Smooth muscle cell (in vitro differentiated cells): ENCODE measurements around the gene CCDC3. TPM values are rescaled to one million over a fixed set of nuclear protein-coding genes. Genes with fewer than 3 reads are reported as not detected.

Experiments
- DNase-seq: peaks from one replicate; lab custom pipeline; 2025; ENCODE audit not compliant: unreplicated experiment; lab: John Stamatoyannopoulos, UW
- H2AFZ ChIP-seq: fragments of 200-600 bp; sonication (generic); 2 replicates; pipeline ENCODE4 v1.6.0; 2016; ENCODE audit warnings: antibody characterized with exemption, low read depth, mild to moderate bottlenecking
- H3F3A ChIP-seq: fragments of 200-600 bp; sonication (generic); 2 replicates; pipeline ENCODE4 v1.6.0; 2017; ENCODE audit warnings: antibody characterized with exemption, low read depth
- H3K27ac ChIP-seq: fragments of 200-600 bp; sonication (generic); 2 replicates; pipeline ENCODE4 v1.5.1; 2016; ENCODE audit warnings: low read depth, mild to moderate bottlenecking
- H3K27me3 ChIP-seq: fragments of 200-600 bp; sonication (generic); 2 replicates; pipeline ENCODE4 v1.6.1; 2016; ENCODE audit warnings: low read depth, mild to moderate bottlenecking
- H3K36me3 ChIP-seq: fragments of 200-600 bp; sonication (generic); 2 replicates; pipeline ENCODE4 v1.5.1; 2016; ENCODE audit warnings: low read depth
- H3K4me1 ChIP-seq: fragments of 200-600 bp; sonication (generic); 2 replicates; pipeline ENCODE4 v1.5.1; 2016; ENCODE audit warnings: low read depth
- H3K4me2 ChIP-seq: fragments of 200-600 bp; sonication (generic); 2 replicates; pipeline ENCODE4 v1.6.0; 2016; ENCODE audit warnings: mild to moderate bottlenecking
- H3K4me3 ChIP-seq: fragments of 200-600 bp; sonication (generic); 2 replicates; pipeline ENCODE4 v1.5.1; 2016; ENCODE audit warnings: mild to moderate bottlenecking
- H3K79me2 ChIP-seq: fragments of 200-600 bp; sonication (generic); 2 replicates; pipeline ENCODE4 v1.6.0; 2016; ENCODE audit warnings: low read depth, mild to moderate bottlenecking
- H3K9ac ChIP-seq: fragments of 200-600 bp; sonication (generic); 2 replicates; pipeline ENCODE4 v1.6.0; 2016; ENCODE audit warnings: low read depth
- H3K9me3 ChIP-seq: fragments of 200-600 bp; sonication (generic); replicated peaks from 2 replicates; pipeline ENCODE4 v1.5.1; 2016; ENCODE audit warnings: low read depth
- H4K20me1 ChIP-seq: fragments of 200-600 bp; sonication (generic); 2 replicates; pipeline ENCODE4 v1.6.0; 2016; ENCODE audit warnings: low read depth
- WGBS: methylation state at CpG from one replicate; pipeline ENCODE4 v1.1.7; 2016; ENCODE audit warnings: low lambda C conversion rate; 5-methylcytosine and 5-hydroxymethylcytosine counted together
- polyA plus RNA-seq: library from polyadenylated mRNA; unstranded; fragments of >200 nt; fragmentation: Nextera tagmentation; extraction: Ambion mirVana; gene quantifications from 2 replicates; pipeline ENCODE4 v1.2.1, GENCODE V29; 2016
- total RNA-seq: library from RNA; depleted of rRNA; stranded (reverse); fragments of >200 nt; gene quantifications from 2 replicates; pipeline ENCODE4 v1.2.3, GENCODE V29; 2014
- TF ChIP-seq, protein P1 (sequence below): fragments of 200-600 bp; sonication (generic); IDR thresholded peaks from 2 replicates; pipeline ENCODE4 v1.5.1; 2017; ENCODE audit warnings: borderline replicate concordance, mild to moderate bottlenecking, antibody characterized with exemption; ENCODE audit not compliant: insufficient read depth, poor library complexity, severe bottlenecking

CCDC3 gene
- total and polyA plus RNA-seq, 2 experiments from 2014 or later: 39.2 to 46.0 TPM

DNA sequence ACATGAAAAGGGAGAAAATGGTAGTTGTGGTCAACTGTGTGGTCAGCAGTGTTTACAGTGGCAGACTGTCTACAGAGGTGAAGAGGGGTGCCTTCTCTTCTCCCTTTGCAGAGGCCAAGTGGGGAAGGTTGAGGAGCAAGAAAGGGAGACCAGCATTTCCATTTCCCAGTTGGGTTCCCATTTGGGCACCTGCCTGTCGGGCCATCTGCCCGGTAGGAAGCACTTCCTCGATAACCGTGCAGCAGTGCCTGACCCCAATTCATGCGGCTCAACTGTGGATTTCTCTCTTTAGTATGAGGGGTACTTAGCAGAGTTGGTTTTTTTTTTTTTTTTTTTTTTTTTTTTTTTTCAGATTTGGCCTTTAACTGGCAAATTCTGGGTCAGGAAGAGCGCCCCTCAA is 127.0 kb downstream of the CCDC3 start:
- no peak for DNase-seq
- Histone ChIP-seq H3K36me3 (no peaks in the 10 kb centered on the region), H3K4me2 (no peak overlapping the region), H3K9me3 (no peaks in the 10 kb centered on the region), H3F3A (no peaks in the 10 kb centered on the region), H3K4me1 (no peaks in the 10 kb centered on the region), H3K9ac (no peak overlapping the region), H3K27me3 (no peaks in the 10 kb centered on the region), H3K79me2 (no peaks in the 10 kb centered on the region), H2AFZ (no peak overlapping the region), H3K27ac (no peak overlapping the region), H3K4me3 (no peak overlapping the region), H4K20me1 (no peaks in the 10 kb centered on the region)
- TF ChIP-seq, protein P1, sequence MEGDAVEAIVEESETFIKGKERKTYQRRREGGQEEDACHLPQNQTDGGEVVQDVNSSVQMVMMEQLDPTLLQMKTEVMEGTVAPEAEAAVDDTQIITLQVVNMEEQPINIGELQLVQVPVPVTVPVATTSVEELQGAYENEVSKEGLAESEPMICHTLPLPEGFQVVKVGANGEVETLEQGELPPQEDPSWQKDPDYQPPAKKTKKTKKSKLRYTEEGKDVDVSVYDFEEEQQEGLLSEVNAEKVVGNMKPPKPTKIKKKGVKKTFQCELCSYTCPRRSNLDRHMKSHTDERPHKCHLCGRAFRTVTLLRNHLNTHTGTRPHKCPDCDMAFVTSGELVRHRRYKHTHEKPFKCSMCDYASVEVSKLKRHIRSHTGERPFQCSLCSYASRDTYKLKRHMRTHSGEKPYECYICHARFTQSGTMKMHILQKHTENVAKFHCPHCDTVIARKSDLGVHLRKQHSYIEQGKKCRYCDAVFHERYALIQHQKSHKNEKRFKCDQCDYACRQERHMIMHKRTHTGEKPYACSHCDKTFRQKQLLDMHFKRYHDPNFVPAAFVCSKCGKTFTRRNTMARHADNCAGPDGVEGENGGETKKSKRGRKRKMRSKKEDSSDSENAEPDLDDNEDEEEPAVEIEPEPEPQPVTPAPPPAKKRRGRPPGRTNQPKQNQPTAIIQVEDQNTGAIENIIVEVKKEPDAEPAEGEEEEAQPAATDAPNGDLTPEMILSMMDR: no peak
- 99% methylated on average over 6 of the region's 6 CpGs for WGBS

DNA sequence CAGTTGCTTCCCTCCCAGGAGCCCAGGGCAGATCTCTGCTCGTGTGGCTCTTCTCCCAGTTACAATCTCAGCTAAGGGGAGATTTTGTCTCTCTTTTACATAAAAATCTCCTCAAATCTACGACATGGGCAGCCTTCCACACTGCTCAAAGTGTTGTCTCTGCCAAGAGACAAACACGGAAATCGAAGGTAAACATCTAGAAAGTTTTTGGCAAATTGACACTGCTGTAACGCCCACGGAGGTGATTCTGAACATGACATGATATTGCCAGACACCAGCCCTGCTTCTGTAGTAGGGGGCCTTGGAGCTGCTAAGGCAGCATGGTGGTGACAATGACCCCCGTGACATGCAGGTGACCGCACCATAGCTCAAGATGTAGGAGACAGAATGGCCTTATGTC is 128.3 kb downstream of the CCDC3 start:
- no peaks in the 10 kb centered on the region for H3K36me3 ChIP-seq
- no peak for DNase-seq

DNA sequence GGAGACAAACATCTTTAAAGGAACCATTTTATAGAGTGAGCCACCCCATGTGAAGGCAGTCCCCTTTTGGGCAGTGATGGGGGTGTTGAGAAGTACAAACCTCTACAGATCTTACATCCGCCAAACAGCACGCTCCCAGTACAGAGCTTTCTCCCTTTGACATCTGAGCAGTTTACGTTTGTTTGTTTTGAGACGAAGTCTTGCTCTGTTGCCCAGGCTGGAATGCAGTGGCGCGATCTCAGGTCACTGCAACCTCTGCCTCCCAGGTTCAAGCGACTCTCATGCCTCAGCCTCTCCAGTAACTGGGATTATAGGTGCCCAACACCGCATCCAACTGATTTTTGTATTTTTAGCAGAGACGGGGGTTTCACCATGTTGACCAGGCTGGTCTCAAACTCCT is 128.9 kb downstream of the CCDC3 start:
- Histone ChIP-seq H3K4me1 (no peaks in the 10 kb centered on the region), H3K27me3 (no peaks in the 10 kb centered on the region), H2AFZ (no peak overlapping the region), H4K20me1 (no peaks in the 10 kb centered on the region), H3K4me2 (no peak overlapping the region), H3K9ac (no peak overlapping the region), H3K4me3 (no peak overlapping the region), H3K79me2 (no peaks in the 10 kb centered on the region), H3K27ac (no peak overlapping the region), H3F3A (no peaks in the 10 kb centered on the region), H3K36me3 (no peaks in the 10 kb centered on the region), H3K9me3 (no peaks in the 10 kb centered on the region)
- TF ChIP-seq, protein P1: no peak
- DNase-seq: no peak
- WGBS: 94% methylated on average over 9 of the region's 9 CpGs

More for the DNA sequence above, 128.3 kb downstream of the CCDC3 start:
- TF ChIP-seq, protein P1: no peak
- Histone ChIP-seq H3F3A (no peaks in the 10 kb centered on the region), H3K4me3 (no peak overlapping the region), H2AFZ (no peak overlapping the region), H3K4me2 (no peak overlapping the region), H4K20me1 (no peaks in the 10 kb centered on the region), H3K79me2 (no peaks in the 10 kb centered on the region), H3K27ac (no peak overlapping the region), H3K4me1 (no peaks in the 10 kb centered on the region), H3K9ac (no peak overlapping the region), H3K27me3 (no peaks in the 10 kb centered on the region), H3K9me3 (no peaks in the 10 kb centered on the region)
- WGBS: 92% methylated on average over 8 of the region's 8 CpGs

DNA sequence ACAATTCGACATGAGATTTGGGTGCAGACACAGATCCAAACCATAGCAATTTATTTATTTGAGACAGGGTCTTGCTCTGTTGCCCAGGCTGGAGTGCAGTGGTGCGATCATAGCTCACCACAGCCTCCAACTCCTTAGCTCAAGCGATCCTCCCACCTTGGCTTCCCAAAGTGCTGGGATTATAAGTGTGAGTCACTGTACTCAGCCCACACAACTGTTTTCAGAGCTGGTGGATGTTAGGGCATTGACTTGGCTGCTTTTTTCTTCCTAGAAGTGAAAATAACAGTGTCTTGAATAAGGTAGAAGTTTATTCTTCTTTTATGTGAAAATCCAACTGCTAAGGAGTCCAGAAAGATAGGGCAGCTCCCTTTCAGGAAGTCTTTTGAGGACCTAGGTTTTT is 132.1 kb downstream of the CCDC3 start:
- no peaks in the 10 kb centered on the region for H3K4me1 ChIP-seq
- H3K9ac ChIP-seq: no peak overlapping the region
- TF ChIP-seq, protein P1: no peak
- no peaks in the 10 kb centered on the region for H3K79me2 ChIP-seq
- no peaks in the 10 kb centered on the region for H4K20me1 ChIP-seq
- no peak overlapping the region for H3K4me3 ChIP-seq
- no peak overlapping the region for H2AFZ ChIP-seq
- WGBS: 51% methylated on average over 3 of the region's 3 CpGs
- H3K4me2 ChIP-seq: no peak overlapping the region
- no peaks in the 10 kb centered on the region for H3K36me3 ChIP-seq
- H3K9me3 ChIP-seq: no peaks in the 10 kb centered on the region
- no peaks in the 10 kb centered on the region for H3F3A ChIP-seq
- DNase-seq: no peak
- no peaks in the 10 kb centered on the region for H3K27me3 ChIP-seq
- no peak overlapping the region for H3K27ac ChIP-seq
